Esophagus squamous epithelium (tissue), 5 donors: Measurements from ENCODE around the gene P2RX6. TPM values are rescaled to one million over a fixed set of nuclear protein-coding genes. Genes with fewer than 3 reads are reported as not detected.

Experiments used
- DNase-seq: peaks from one replicate; lab custom pipeline; 2025; lab: John Stamatoyannopoulos, UW
- H3K27ac ChIP-seq, 4 donors: fragments of 200-600 bp; sonication (generic); one replicate each; pipeline ENCODE4 v1.5.1; 2016 to 2019; ENCODE audit warnings: mild to moderate bottlenecking in 1 of 4
- H3K27me3 ChIP-seq, 4 donors: fragments of 200-600 bp; sonication (generic); 1 replicate in 3 of 4; 2 replicates in 1 of 4; pipeline versions ENCODE4 v1.5.1 to v1.6.0; 2017 to 2021; ENCODE audit warnings: antibody characterized with exemption in 1 of 4
- H3K36me3 ChIP-seq, 3 donors: fragments of 200-600 bp; sonication (generic); one replicate each; pipeline ENCODE4 v1.5.1; 2016 to 2019
- H3K4me1 ChIP-seq, 3 donors: fragments of 200-600 bp; sonication (generic); one replicate each; pipeline ENCODE4 v1.5.1; 2017 to 2019
- H3K4me3 ChIP-seq, 4 donors: fragments of 200-600 bp; sonication (generic); 1 replicate in 3 of 4; 2 replicates in 1 of 4; pipeline ENCODE4 v1.5.1; 2016 to 2019; ENCODE audit warnings: mild to moderate bottlenecking in 2 of 4, moderate library complexity in 1 of 4
- H3K9me3 ChIP-seq, 3 donors: fragments of 200-600 bp; sonication (generic); one replicate each; pipeline ENCODE4 v1.5.1; 2016 to 2019
- POLR2A ChIP-seq, 4 donors: fragments of 450-650 bp; IDR thresholded peaks; one replicate each; pipeline ENCODE4 v1.6.1; 2017; ENCODE audit warnings: antibody characterized with exemption in 4 of 4, mild to moderate bottlenecking in 4 of 4, moderate library complexity in 3 of 4
- WGBS, 2 donors: methylation state at CpG; one replicate each; pipeline ENCODE4 v1.1.5; 2018; 5-methylcytosine and 5-hydroxymethylcytosine counted together
- intact Hi-C: fragments of 100-400 bp; cut with DNase I; formaldehyde crosslinking; loops from one replicate; pipeline ENCODE4 v1.15.0; 2022
- total RNA-seq, 4 donors: library from RNA; depleted of rRNA; stranded (reverse); fragments of >200 nt; gene quantifications; one replicate each; pipeline ENCODE4 v1.1.0, GENCODE V29; 2016
- TF ChIP-seq, protein P1 (sequence below), 6 experiments: fragments of 450-650 bp in 4 of 6; fragments of 200-600 bp in 2 of 6; sonication (generic) in 2 of 6; IDR thresholded peaks; one replicate each; pipeline ENCODE4 v1.5.1; 2016 to 2019; ENCODE audit warnings: antibody characterized with exemption in 6 of 6, mild to moderate bottlenecking in 4 of 6, moderate library complexity in 4 of 6
- donor health status: DM: yes; HTN: yes; CAD: no.

The P2RX6 gene
- total RNA-seq, 4 donors from 2014 or later = 0.18 to 0.76 (median 0.50) TPM; not detected in 1

DNA sequence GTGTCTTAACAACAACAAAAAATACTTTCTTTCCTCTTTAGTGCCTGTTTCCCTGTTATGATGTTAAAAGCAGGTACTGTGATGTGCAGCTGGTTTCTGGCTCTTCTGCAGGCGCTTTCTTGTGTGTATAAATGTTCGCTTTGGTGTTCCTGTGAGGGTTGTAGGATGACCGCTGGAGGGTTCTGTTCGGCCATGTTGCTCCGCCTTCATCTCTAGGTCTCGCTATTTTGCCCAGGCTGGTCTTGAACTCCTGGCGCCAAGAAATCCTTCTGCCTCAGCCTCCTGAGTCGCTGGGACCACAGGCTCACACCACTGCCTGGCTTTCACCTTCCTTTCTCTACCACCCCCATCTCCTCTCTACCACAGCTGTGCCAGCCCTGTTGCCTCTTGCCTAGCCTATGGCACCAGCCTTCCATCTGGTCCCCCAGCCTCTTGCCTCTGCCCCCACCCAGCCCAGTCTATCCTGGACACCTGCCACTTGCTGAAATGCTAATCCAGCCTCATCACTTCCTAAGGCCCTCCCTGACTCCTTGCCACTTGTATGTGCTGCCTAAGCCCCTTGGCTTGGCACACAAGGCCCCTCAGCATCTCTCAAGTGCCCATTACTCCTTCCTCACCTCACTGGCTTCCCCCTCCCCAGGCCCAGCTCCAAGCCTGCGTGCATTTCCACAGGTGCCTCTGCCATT is 36.3 kb downstream of the P2RX6 start:
- intact Hi-C loops = no loop called here
- Histone ChIP-seq H3K4me1 (no peaks in the 10 kb centered on the region), H3K27ac (no peak overlapping the region), H3K27me3 (peaks cover 0 to 14% (median 0%) of the 10 kb centered on the region in 4 donors), H3K9me3 (no peaks in the 10 kb centered on the region), H3K36me3 (no peaks in the 10 kb centered on the region), H3K4me3 (no peak overlapping the region)
- DNase-seq = no peak
- TF ChIP-seq, protein P1, sequence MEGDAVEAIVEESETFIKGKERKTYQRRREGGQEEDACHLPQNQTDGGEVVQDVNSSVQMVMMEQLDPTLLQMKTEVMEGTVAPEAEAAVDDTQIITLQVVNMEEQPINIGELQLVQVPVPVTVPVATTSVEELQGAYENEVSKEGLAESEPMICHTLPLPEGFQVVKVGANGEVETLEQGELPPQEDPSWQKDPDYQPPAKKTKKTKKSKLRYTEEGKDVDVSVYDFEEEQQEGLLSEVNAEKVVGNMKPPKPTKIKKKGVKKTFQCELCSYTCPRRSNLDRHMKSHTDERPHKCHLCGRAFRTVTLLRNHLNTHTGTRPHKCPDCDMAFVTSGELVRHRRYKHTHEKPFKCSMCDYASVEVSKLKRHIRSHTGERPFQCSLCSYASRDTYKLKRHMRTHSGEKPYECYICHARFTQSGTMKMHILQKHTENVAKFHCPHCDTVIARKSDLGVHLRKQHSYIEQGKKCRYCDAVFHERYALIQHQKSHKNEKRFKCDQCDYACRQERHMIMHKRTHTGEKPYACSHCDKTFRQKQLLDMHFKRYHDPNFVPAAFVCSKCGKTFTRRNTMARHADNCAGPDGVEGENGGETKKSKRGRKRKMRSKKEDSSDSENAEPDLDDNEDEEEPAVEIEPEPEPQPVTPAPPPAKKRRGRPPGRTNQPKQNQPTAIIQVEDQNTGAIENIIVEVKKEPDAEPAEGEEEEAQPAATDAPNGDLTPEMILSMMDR (IDR thresholded peaks at IDR 0.05) = no peak
- no peak for TF ChIP-seq POLR2A (IDR thresholded peaks at IDR 0.05)
- 77 to 83% methylated on average over 9 of the region's 9 CpGs for WGBS, 2 donors

DNA sequence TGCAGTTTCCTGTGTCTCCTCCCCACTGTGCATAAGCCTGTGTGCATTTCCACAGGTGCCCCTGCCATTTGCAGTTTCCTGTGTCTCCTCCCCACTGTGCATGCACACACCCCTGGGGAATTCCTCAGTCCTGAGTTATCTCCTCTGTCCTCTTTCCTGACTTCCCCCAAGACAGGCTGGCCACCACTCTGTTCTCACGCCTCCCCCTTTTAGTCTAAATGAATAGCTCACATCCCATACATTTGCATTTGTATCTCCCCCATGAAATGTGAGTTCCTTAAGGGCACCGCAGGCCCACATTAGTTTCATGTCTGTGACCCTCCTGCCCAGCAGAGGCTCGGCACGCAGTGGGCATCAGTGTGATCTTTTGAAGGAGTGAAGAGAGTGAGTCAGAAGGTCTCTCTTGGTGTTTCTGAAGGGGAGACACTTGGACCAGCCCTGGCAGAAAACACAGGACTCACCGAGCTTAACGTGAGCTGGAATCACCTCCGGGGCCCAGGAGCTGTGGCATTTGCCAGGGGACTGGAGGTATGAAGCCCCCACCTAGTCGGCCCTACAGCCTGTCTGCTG is 37.0 kb downstream of the P2RX6 start:
- no peak for TF ChIP-seq POLR2A (IDR thresholded peaks at IDR 0.05)
- TF ChIP-seq, protein P1 (IDR thresholded peaks at IDR 0.05) = no peak
- Histone ChIP-seq H3K36me3 (no peaks in the 10 kb centered on the region), H3K9me3 (no peaks in the 10 kb centered on the region), H3K4me3 (no peak overlapping the region), H3K27me3 (peaks cover 0 to 14% (median 0%) of the 10 kb centered on the region in 4 donors), H3K4me1 (no peaks in the 10 kb centered on the region), H3K27ac (no peak overlapping the region)
- no peak for DNase-seq
- 67 to 71% methylated on average over 3 to 8 of the region's 8 CpGs for WGBS, 2 donors
- intact Hi-C loops = no loop called here

DNA sequence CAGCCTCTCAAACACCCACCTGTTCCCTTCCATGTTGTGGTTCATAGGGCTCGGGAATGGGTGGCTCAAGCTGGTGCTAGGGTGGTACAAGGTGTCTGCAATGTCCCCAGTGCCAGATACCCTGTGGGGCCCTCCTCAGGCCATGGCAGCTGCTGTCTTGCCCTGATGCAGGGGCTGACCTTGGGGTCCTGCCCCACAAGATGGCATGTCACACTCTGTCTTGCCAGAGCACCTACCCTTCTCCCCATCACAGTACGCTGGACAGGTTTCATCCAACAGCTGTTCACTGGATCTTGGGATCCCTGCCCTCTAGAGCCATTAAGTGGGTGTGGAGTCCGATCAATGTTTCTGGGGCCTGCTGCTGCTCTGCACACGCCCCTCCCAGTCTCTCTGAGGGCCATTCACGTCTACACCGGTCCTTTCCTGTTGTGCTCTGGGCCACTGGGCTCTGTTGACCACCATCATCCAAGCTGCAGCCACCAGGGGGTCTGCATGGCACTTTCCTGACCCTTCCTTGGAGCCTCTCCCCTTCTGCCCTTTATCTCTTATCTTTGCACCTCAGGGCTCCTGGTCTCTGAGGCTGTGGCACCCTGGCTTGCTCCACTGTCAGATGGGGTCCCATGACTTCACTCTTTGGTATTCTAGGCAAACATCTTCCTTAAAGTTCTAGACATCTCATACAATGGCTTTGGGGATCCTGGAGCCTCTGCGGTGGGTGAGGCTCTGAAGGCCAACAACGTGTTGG is 37.9 kb downstream of the P2RX6 start:
- 71 to 72% methylated on average over 8 of the region's 8 CpGs for WGBS, 2 donors
- no peaks in the 10 kb centered on the region for H3K9me3 ChIP-seq
- H3K36me3 ChIP-seq = no peaks in the 10 kb centered on the region
- intact Hi-C loops = no loop called here
- H3K27ac ChIP-seq = no peak overlapping the region
- peaks cover 0 to 14% (median 0%) of the 10 kb centered on the region in 4 donors for H3K27me3 ChIP-seq
- TF ChIP-seq, protein P1 (IDR thresholded peaks at IDR 0.05) = no peak
- TF ChIP-seq POLR2A (IDR thresholded peaks at IDR 0.05) = no peak
- DNase-seq = no peak
- H3K4me1 ChIP-seq = no peaks in the 10 kb centered on the region
- H3K4me3 ChIP-seq = no peak overlapping the region

DNA sequence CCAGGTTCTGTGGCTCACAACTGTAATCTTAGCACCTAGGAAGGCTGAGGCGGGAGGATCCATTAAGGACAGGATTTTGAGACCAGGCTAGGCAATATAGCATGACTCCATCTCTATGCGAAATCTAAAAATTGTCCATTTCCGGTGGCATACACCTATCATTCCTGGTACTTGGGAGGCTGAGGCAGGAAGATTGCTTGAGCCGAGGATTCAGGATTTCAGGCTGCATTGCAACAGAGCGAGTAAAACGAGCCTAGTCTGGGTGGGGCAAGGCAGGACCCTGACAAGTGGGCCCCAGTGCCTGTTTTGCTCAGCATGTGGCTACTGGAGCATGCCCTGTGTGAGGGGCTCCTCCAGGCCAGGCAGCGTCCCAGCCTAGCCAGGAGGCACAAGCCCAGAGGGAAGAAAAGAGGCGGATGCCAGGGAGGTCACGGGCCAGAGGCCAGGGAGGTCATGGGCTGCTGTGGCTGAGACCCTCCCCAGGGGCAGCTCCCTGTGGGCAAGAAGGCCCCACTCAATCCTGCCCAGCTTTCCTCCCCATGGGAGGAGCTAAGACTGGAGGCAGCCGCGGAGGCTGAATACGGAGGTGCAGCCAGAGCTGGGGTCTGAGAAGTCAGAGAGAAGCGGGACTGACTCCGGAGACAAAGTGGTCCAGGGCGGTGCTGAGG is 39.2 kb downstream of the P2RX6 start:
- H3K27me3 ChIP-seq = peaks cover 0 to 14% (median 0%) of the 10 kb centered on the region in 4 donors
- no peak overlapping the region for H3K4me3 ChIP-seq
- H3K36me3 ChIP-seq = no peaks in the 10 kb centered on the region
- H3K9me3 ChIP-seq = no peaks in the 10 kb centered on the region
- intact Hi-C loops = no loop called here
- WGBS, 2 donors = 86 to 91% methylated on average over 10 to 12 of the region's 15 CpGs
- DNase-seq = no peak
- TF ChIP-seq, protein P1 (IDR thresholded peaks at IDR 0.05) = no peak
- no peak for TF ChIP-seq POLR2A (IDR thresholded peaks at IDR 0.05)
- no peaks in the 10 kb centered on the region for H3K4me1 ChIP-seq
- H3K27ac ChIP-seq = no peak overlapping the region
